ENCODE results near the gene UBE2E2. TPM values are rescaled to one million over a fixed set of nuclear protein-coding genes. Genes with fewer than 3 reads are reported as not detected.

The UBE2E2 gene
- total RNA-seq, 4 donors from 2014 or later, result 26.5 to 44.0 (median 37.0) TPM

GRCh38 chr3:23161896-23162570 is 41.1 kb upstream of the UBE2E2 start:
- peaks cover 0 to 27% (median 0%) of the 10 kb centered on the region in 3 donors for H3K4me1 ChIP-seq
- no peaks in the 10 kb centered on the region for H3K36me3 ChIP-seq
- TF ChIP-seq CTCF (IDR thresholded peaks at IDR 0.05) (no peak), POLR2A (IDR thresholded peaks at IDR 0.05) (no peak)
- H3K27ac ChIP-seq, result no peak overlapping the region
- H3K9me3 ChIP-seq, result no peaks in the 10 kb centered on the region
- intact Hi-C loops (cut with DNase I), result no loop called here
- no peak overlapping the region for H3K4me3 ChIP-seq
- no peaks in the 10 kb centered on the region for H3K27me3 ChIP-seq
- WGBS, 2 donors, result 36 to 47% methylated on average over 10 of the region's 10 CpGs
- no peak for DNase-seq

- no peak for DNase-seq
- intact Hi-C loops (cut with DNase I), result no loop called here
- H3K27me3 ChIP-seq, result no peaks in the 10 kb centered on the region
- no peak overlapping the region for H3K4me3 ChIP-seq
- peaks cover 0 to 24% (median 0%) of the 10 kb centered on the region in 3 donors for H3K4me1 ChIP-seq
- H3K9me3 ChIP-seq, result no peaks in the 10 kb centered on the region
- H3K27ac ChIP-seq, result no peak overlapping the region
- H3K36me3 ChIP-seq, result no peaks in the 10 kb centered on the region
- TF ChIP-seq POLR2A (IDR thresholded peaks at IDR 0.05) (no peak), CTCF (IDR thresholded peaks at IDR 0.05) (no peak)
- WGBS, 2 donors, result 63 to 85% methylated on average over 2 of the region's 2 CpGs
These were observed 40.2 kb upstream of the UBE2E2 start for GRCh38 chr3:23162934-23163333.

- 74 to 91% methylated on average over 1 of the region's 1 CpG for WGBS, 2 donors
- TF ChIP-seq POLR2A (IDR thresholded peaks at IDR 0.05), result no peak
- TF ChIP-seq CTCF (IDR thresholded peaks at IDR 0.05), result no peak
- no peaks in the 10 kb centered on the region for H3K27me3 ChIP-seq
- peaks cover 0 to 18% (median 0%) of the 10 kb centered on the region in 3 donors for H3K4me1 ChIP-seq
- intact Hi-C loops (cut with DNase I), result no loop called here
- H3K36me3 ChIP-seq, result no peaks in the 10 kb centered on the region
- no peaks in the 10 kb centered on the region for H3K9me3 ChIP-seq
- no peak for DNase-seq
- no peak overlapping the region for H3K27ac ChIP-seq
- no peak overlapping the region for H3K4me3 ChIP-seq
These were observed 38.4 kb upstream of the UBE2E2 start for GRCh38 chr3:23164746-23165145.

GRCh38 chr3:23165571-23165970 is 37.6 kb upstream of the UBE2E2 start:
- TF ChIP-seq POLR2A (IDR thresholded peaks at IDR 0.05) (no peak), CTCF (IDR thresholded peaks at IDR 0.05) (no peak)
- DNase-seq, result no peak
- Histone ChIP-seq H3K36me3 (no peaks in the 10 kb centered on the region), H3K9me3 (no peaks in the 10 kb centered on the region), H3K4me3 (no peak overlapping the region), H3K27me3 (no peaks in the 10 kb centered on the region), H3K4me1 (peaks cover 0 to 10% (median 0%) of the 10 kb centered on the region in 3 donors), H3K27ac (no peak overlapping the region)
- WGBS, 2 donors, result 96 to 100% methylated on average over 2 of the region's 2 CpGs
- intact Hi-C loops (cut with DNase I), result no loop called here

- WGBS, 2 donors, result 65 to 80% methylated on average over 3 of the region's 3 CpGs
- Histone ChIP-seq H3K4me3 (no peak overlapping the region), H3K9me3 (no peaks in the 10 kb centered on the region), H3K27me3 (no peaks in the 10 kb centered on the region), H3K36me3 (no peaks in the 10 kb centered on the region), H3K4me1 (peaks cover 0 to 10% (median 0%) of the 10 kb centered on the region in 3 donors), H3K27ac (no peak overlapping the region)
- intact Hi-C loops (cut with DNase I), result no loop called here
- DNase-seq, result no peak
- TF ChIP-seq CTCF (IDR thresholded peaks at IDR 0.05) (no peak), POLR2A (IDR thresholded peaks at IDR 0.05) (no peak)
These were observed 36.9 kb upstream of the UBE2E2 start for GRCh38 chr3:23166276-23166675.

All from esophagus squamous epithelium (tissue), 5 donors.